Loucy (cell line): ENCODE results near the gene OGFR.

ENCODE experiments used
- H2AFZ ChIP-seq: fragments of 200-600 bp; sonication (generic); 2 replicates; pipeline ENCODE4 v1.6.0; 2016; ENCODE audit warnings: antibody characterized with exemption, mild to moderate bottlenecking, low read length, moderate library complexity
- H3F3A ChIP-seq: fragments of 200-600 bp; 2 replicates; pipeline ENCODE4 v1.6.0; 2016; ENCODE audit warnings: antibody characterized with exemption, low read depth, mild to moderate bottlenecking
- H3K27me3 ChIP-seq: fragments of 200-600 bp; sonication (generic); 2 replicates; pipeline ENCODE4 v1.6.1; 2014; ENCODE audit warnings: low read length, mild to moderate bottlenecking; ENCODE audit not compliant: insufficient read depth, poor library complexity, severe bottlenecking
- H3K36me3 ChIP-seq: fragments of 200-600 bp; sonication (generic); 2 replicates; pipeline ENCODE4 v1.6.1; 2016; ENCODE audit warnings: low read length; ENCODE audit not compliant: insufficient read depth
- H3K4me1 ChIP-seq: fragments of 200-600 bp; sonication (generic); 2 replicates; pipeline ENCODE4 v1.5.1; 2014; ENCODE audit warnings: low read length, mild to moderate bottlenecking; ENCODE audit not compliant: insufficient read depth, poor library complexity, severe bottlenecking
- H3K4me2 ChIP-seq: fragments of 200-600 bp; sonication (generic); 2 replicates; pipeline ENCODE4 v1.6.0; 2014; ENCODE audit warnings: antibody characterized with exemption, low read length, low read depth, mild to moderate bottlenecking; ENCODE audit not compliant: poor library complexity, severe bottlenecking
- H3K4me3 ChIP-seq: fragments of 200-600 bp; sonication (generic); 2 replicates; pipeline ENCODE4 v1.5.1; 2014; ENCODE audit warnings: low read length, mild to moderate bottlenecking, mixed read lengths; ENCODE audit not compliant: poor library complexity, severe bottlenecking
- H3K79me2 ChIP-seq: fragments of 200-600 bp; sonication (generic); 2 replicates; pipeline ENCODE4 v1.6.1; 2014; ENCODE audit warnings: low read length; ENCODE audit not compliant: insufficient read depth
- H3K9ac ChIP-seq: fragments of 200-600 bp; sonication (generic); 2 replicates; pipeline ENCODE4 v1.6.0; 2014; ENCODE audit warnings: mild to moderate bottlenecking, low read depth, low read length, moderate library complexity; ENCODE audit not compliant: poor library complexity, severe bottlenecking
- H3K9me2 ChIP-seq: fragments of 200-600 bp; sonication (generic); replicated peaks from 2 replicates; pipeline ENCODE4 v1.6.1; 2016; ENCODE audit warnings: low read depth, low read length, mixed read lengths
- H3K9me3 ChIP-seq: fragments of 200-600 bp; sonication (generic); 2 replicates; pipeline ENCODE4 v1.6.1; 2014; ENCODE audit warnings: mild to moderate bottlenecking, antibody characterized with exemption, low read length, low read depth; ENCODE audit not compliant: insufficient read depth
- H4K20me1 ChIP-seq: fragments of 200-600 bp; sonication (generic); 2 replicates; pipeline ENCODE4 v1.6.0; 2014; ENCODE audit warnings: antibody characterized with exemption, low read length, mild to moderate bottlenecking; ENCODE audit not compliant: insufficient read depth, poor library complexity, severe bottlenecking
- CTCF ChIP-seq: fragments of 200-600 bp; sonication (generic); conservative IDR thresholded peaks from 2 replicates; pipeline ENCODE4 v1.5.1; 2014; ENCODE audit warnings: mild to moderate bottlenecking, antibody characterized with exemption, low read length
- EZH2phosphoT487 ChIP-seq: fragments of 200-600 bp; IDR thresholded peaks from 2 replicates; pipeline ENCODE4 v1.6.1; 2018; ENCODE audit warnings: antibody characterized with exemption, mild to moderate bottlenecking, moderate library complexity, borderline replicate concordance

Gene OGFR

GRCh38 chr20:62766716-62767115 is 37.9 kb upstream of the OGFR start:
- Histone ChIP-seq H3K36me3 (no peaks in the 10 kb centered on the region), H3K9me2 (no peaks in the 10 kb centered on the region), H3K4me1 (no peaks in the 10 kb centered on the region), H3K9ac (no peak overlapping the region), H2AFZ (no peak overlapping the region), H3K27me3 (no peaks in the 10 kb centered on the region), H3K9me3 (no peaks in the 10 kb centered on the region), H3F3A (no peaks in the 10 kb centered on the region), H3K4me2 (no peak overlapping the region), H3K4me3 (no peak overlapping the region), H4K20me1 (no peaks in the 10 kb centered on the region), H3K79me2 (no peaks in the 10 kb centered on the region)
- TF ChIP-seq EZH2phosphoT487 (no peak), CTCF (no peak)

- Histone ChIP-seq H3K9me2 (no peaks in the 10 kb centered on the region), H3K4me2 (no peak overlapping the region), H3K4me3 (no peak overlapping the region), H3F3A (no peaks in the 10 kb centered on the region), H4K20me1 (no peaks in the 10 kb centered on the region), H3K27me3 (no peaks in the 10 kb centered on the region), H3K4me1 (peaks cover 5% of the 10 kb centered on the region), H3K9me3 (no peaks in the 10 kb centered on the region), H3K36me3 (no peaks in the 10 kb centered on the region), H3K79me2 (no peaks in the 10 kb centered on the region), H2AFZ (no peak overlapping the region), H3K9ac (no peak overlapping the region)
- no peak for TF ChIP-seq EZH2phosphoT487
- TF ChIP-seq CTCF, result no peak
Measured at GRCh38 chr20:62768234-62768546, 36.4 kb upstream of the OGFR start.

- no peaks in the 10 kb centered on the region for H3K79me2 ChIP-seq
- H3F3A ChIP-seq, result no peaks in the 10 kb centered on the region
- H3K9ac ChIP-seq, result no peak overlapping the region
- H3K4me3 ChIP-seq, result no peak overlapping the region
- H3K9me2 ChIP-seq, result no peaks in the 10 kb centered on the region
- no peaks in the 10 kb centered on the region for H3K9me3 ChIP-seq
- H4K20me1 ChIP-seq, result no peaks in the 10 kb centered on the region
- no peaks in the 10 kb centered on the region for H3K36me3 ChIP-seq
- no peaks in the 10 kb centered on the region for H3K27me3 ChIP-seq
- TF ChIP-seq EZH2phosphoT487, result no peak
- no peak for TF ChIP-seq CTCF
- H3K4me2 ChIP-seq, result no peak overlapping the region
- no peak overlapping the region for H2AFZ ChIP-seq
- peaks cover 5% of the 10 kb centered on the region for H3K4me1 ChIP-seq
Measured at GRCh38 chr20:62768551-62769287, 35.9 kb upstream of the OGFR start.
